HG03045 (cell line): ENCODE results near the gene ALPI.

Experiments used
- ATAC-seq: cut with Tn5 transposase; IDR thresholded peaks from one replicate; pipeline ENCODE4 v1.9.1; 2021; ENCODE audit warnings: mild to moderate bottlenecking, moderate library complexity; ENCODE audit not compliant: unreplicated experiment

The ALPI gene

DNA sequence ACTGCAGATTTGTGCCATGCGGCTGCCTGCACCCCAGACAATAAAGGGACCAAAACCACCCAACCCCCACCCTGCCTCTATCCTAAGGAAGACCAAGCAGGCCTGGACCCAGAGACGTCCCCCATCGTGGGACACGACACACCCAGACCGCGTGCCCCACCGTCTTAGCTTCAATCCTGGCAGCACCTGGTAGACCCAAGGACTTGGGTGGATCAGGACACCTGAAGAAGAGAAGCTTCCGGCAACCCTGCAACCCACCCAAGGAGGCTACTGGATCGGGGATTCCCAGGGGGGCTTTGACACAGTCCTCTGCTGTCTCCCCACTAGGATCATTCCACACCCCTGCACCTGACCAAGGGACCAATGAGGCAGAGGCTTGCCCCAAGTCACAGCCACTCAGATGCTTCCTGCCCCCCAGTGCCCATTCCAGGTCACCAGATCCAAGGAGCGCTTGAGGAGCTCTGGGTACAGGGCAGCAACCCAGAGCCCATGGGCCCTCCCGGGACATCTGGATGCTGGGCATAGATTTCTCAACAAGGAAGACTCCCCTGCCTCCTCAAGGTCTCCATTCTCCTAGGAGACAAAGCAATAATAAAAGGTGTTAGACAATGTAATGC, 3.6 kb downstream of the ALPI start:
- no peak for ATAC-seq

DNA sequence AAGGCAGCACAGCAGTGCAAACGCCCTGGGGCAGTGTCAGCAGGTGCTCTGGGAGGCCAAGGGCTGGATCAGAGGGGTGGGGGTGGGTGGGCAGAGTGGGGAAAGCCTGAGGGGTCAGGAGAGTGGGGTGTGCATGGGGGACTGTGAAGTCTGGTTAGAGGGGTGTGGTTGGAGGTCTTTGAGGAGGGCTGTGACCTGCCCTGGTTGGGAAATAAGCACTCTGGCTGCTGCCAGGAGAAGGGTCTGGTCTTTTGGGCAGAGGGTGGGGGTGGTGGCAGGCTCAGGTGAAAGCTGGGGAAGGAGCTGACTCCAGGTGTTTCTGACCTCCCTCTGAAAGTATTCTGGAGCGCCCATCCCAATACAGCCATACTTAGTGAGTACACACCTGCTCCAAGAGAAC, 4.2 kb downstream of the ALPI start:
- ATAC-seq = no peak

DNA sequence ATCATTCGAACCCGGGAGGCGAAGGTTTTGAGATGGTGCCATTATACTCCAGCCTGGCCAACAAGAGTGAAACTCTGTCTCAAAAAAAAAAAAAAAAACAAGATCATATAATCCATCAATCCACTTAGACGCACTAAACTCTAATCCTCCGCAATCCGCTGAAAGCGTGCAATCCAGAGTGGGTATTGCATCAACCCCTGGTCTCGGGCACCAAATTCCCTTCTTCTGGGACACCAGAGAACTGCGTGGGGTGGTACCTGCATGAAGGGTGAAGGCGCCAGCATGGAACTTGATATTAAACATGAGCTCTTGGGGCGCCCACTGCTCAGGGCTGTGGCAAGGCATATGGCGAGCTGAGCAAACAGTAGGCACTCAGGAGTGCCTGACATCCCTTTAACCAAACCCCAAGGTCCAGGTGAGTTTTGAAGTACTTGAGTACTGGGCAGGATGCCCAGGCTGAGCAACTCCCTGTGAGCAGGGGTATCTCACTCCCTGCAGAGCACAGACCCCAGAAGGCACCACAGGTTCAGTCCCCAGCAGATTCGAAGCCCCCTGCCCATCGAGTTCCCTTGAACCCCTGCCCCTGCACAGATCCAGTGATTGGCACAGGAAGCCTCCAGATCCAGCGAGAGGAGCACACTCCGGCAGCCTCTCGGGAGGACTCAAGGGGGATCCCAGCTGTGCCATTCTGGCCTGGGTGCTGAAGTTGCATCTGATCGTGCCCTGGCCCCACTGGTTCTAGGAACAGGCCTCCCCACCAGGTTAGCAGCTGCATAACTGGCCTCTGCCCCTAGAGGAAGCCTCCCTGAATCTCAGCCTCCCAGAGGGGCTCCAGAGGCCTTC, 8.0 kb downstream of the ALPI start:
- no peak for ATAC-seq

DNA sequence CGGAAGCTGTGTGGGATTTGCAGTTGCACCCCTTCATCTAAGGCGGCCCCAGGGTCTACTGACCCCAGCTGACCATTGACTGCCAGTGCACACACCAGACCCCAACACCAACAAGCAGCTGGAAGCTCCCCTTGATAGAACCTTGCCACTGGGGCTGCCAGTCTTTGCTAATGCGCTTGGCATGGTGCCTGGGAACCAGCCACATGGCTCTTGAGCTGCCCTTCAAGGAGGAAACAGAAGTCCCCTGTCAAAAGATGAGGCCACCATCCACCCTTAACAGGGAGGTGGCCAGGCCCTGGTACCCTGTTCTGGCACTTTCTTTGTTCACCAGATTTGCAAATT, 8.6 kb downstream of the ALPI start:
- no peak for ATAC-seq

DNA sequence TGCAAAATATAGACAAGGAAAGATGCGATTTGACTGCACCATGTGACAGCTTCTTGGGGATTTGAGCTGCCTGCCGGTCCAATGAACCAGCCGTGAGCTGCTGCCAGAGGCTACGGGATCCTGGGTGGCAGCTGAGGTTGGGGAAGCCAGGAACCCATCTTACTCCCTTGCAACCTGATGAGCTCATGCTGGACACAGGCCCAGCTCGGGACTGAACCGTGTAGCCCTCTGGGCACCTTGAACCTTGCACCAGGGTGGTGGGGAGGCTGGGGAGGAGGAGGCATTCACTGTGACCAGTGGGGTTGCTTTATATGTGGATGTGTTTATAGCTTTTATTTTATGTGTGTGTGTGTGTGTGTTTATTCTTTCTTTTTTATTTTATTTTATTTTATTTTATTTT, 9.1 kb downstream of the ALPI start:
- ATAC-seq = no peak

DNA sequence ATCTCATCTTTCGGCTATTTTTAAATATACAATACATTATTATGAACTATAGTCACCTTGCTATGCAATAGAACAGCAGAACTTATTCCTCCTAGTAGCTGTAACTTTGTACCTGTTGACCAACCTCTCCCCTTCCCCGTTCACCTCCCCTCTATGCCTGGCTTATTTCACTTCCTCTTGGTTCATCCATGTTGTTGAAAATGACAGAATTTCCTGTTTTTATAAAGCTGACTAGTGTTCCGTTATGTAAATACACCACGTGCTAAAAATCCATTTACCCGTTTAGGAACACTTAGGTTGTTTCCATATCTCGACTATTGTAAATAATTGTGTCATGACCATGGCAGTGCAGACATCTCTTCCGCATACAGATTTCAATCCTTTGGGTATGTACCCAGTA, 10.3 kb downstream of the ALPI start:
- ATAC-seq = no peak

DNA sequence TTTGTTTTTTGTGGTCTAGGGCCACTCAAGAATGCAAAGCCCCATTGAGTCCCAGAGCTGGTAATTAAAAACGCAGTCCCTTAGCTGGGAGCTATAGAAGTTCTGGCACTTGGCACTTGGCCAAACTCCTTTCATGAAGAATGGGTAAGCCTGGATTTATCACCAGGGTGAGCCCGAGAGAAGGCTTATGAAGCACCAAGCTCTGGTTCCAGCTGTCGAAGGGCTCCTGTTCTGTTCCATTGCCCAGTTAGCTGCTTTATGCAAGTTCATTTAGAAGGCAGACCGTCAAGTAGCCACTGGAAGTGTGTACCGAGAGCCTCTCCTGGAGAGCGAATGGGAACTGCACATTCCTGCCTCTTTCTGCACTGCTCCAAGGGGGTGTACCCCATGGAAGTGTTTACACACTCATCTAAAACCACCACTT, 17.5 kb downstream of the ALPI start:
- ATAC-seq = no peak

DNA sequence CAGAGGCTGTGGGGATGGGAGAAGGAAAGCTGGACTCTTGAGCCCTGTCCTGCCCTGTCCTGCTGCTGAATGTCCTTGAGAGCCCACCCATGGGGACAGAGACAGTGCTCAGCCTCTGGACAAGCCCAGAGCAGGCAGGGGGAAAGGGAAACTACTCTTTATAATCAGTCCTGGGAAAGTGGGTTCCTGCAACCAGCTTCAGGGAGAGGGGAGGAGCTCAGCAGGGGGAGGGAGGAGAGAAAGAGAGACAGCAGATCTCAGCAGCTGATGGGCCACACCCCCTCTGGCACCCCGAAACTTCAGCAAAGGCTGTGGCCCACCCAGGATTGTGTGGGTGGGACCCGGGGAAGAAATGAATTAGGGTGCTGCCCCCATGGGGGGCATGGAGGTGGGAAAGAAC, 20.1 kb downstream of the ALPI start:
- no peak for ATAC-seq

DNA sequence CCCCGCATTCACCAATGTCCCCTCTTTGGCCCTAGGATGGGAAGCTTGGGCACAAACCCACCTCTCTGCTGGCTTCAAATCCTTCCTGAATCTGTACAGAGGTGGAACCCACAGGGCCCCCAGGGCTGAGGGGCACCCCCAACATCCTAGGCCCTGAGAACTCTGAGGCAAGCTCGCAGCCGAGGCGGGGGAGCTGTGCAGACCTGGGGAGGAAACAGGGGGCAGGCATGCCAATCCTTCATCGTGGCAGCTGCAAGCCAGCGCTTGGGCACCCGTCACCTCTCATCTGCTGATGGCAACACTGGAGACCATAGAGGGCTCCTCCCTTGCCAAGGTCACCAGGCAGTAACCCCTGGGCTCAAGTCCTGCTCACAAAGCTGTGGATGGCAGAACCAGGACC, 20.8 kb downstream of the ALPI start:
- no peak for ATAC-seq

DNA sequence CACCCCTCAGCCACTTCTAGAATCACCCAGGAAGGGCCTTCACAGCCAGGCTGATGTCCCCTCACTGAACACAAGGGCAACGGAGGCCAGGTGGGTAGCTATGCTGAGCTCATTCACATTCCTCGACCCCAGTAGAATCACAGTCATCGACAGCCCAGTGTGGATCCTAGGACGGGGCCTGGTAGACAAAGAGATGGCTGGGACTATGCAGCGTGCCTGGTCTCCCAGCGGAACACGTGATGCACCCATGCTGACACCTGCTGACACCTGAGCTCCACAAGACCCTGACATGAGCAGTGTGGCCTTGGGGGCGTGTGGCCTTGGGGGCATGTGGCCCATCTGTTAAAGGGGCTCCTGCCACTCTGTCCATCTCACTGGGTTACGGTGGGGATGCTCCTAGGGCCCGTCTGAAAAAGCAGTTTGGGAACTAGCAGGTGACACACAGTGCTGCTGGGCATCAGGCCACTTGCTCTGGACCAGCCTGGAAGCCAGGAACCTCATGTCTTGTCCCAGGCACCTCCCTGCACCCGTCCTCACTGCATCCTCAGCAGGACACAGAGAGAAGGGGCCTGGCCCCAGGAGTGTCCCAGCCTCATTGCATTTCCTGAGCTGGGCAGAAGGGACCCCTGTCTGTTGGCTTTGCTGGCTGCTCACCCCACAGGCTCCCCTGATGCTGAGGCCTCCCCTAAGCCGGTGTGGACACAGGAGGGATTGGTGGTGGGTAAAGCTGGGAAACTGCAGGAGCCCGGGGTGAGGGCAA, 22.0 kb downstream of the ALPI start:
- ATAC-seq = no peak

DNA sequence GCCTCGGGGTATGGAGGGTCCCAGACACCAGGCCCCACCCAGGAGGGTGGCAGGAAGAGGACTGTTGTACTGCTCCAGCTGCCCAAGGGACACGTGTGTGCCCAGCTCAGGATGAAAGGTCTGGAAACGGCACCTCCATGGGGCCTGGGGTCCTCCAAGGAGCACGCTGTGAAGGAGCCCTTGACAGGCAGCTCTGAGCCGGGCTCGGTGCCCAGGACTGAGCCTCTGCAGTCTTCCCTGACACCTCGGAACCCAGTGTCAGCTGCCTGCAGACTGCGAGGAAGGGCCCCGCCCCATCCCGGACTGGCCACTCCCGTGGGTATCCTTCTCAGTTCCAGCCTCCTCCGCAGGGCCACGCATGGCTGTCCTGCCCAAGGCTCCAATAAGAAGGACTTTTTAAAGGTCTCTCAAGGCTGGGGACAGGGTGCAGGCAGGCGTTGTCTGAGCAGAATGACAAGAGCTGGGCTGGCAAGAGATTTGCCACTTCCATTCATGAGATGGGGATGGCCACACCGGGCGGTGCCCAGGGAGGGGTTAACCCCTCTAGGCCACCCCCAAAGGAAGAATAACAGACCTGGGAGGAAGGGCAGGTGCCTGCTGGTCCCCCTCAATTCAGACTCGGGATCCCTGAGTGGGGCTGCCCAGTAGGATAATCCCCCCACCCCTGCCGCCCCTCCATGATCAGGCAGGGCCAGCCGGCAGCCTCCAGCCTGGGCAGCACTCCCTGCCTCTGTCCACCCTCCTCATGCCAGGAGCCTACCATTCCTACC, 22.8 kb downstream of the ALPI start:
- ATAC-seq = no peak

DNA sequence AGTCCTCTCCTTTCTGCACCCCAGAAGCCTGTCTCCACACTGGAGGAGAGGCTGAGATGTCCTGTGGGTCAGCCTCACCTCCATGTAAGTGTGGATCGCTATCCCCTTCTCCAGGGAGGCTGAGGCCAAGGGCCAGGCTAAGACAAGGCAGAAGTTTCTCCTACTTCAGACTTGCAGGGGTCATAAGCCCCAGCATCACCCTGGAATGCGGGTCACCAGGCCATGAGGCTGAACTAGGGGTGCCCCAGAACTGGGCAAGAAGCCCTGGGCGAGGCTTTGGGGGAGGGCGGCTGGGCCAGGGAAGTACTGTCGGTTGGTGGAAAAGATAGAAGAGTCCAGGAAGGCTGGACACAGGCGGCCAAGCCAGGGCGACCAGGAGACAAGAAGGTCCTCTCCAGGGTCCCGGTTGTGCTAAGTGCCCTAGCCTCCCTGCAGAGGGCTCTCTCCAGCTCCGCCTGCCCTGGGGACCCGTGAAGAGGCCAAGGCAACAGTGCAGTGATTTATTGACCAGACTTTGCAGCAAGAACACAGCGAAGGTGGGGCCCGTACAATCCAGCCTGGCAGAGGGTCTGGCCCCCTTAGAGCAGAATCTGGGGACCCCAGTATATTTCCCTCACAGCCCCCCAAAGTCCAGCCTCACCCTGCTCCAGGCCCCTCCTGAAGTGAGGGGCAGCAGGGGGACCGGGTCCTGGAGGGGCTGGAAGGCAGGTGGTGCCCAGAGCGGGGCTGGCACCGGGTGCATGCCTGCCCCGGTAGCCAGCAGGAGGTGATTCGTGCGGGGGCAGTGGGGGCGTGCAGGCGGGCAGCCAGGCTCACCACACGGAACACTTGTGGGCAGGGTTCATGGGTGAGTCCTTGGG, 23.6 kb downstream of the ALPI start:
- ATAC-seq = no peak

DNA sequence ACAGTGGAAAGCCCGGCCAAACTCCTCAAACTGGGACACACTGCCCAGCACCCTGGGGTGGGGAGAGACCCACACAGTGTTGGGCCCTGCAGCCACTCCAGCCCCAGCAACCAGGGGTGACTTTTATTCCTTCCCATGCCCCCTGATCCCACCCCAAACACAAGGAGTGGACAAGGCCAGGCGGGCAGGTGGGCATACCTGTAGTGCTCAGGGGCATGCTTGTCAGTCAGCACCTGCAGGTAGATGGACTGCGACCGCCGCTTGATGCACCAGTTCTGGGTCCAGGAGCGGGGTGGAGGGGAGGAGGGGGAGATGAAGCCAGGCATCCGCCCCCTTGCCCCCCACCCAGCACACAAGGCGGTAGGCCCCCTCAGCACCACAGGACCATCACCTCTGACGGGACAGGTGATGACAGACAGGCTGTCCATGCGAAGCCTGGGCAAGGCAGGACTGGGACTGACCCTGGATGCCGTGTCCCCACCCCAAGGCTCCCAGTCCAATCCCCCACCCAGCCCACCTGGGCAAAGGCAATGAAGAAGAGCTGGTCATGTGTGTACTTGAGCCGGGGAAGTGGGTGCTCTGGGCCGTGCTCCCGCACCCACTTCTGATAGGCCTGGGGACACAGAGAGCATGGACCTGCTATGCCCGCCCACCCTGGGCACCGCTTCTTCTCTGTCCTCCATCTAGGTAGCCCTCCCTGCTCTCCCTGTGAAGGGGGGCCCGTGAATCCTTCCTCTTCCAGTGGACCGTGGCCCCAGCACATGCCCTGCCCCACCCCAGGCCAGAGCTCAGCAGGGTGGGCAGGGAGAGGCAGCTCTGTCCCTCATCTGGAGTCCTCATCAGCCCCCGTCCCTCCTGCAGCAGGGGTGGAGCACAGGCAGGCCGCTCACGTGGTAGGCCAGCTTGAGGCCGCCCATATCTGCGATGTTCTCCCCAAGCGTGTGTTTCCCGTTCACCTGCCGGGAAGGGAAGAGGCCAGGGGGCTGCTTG, 24.5 kb downstream of the ALPI start:
- ATAC-seq = no peak

DNA sequence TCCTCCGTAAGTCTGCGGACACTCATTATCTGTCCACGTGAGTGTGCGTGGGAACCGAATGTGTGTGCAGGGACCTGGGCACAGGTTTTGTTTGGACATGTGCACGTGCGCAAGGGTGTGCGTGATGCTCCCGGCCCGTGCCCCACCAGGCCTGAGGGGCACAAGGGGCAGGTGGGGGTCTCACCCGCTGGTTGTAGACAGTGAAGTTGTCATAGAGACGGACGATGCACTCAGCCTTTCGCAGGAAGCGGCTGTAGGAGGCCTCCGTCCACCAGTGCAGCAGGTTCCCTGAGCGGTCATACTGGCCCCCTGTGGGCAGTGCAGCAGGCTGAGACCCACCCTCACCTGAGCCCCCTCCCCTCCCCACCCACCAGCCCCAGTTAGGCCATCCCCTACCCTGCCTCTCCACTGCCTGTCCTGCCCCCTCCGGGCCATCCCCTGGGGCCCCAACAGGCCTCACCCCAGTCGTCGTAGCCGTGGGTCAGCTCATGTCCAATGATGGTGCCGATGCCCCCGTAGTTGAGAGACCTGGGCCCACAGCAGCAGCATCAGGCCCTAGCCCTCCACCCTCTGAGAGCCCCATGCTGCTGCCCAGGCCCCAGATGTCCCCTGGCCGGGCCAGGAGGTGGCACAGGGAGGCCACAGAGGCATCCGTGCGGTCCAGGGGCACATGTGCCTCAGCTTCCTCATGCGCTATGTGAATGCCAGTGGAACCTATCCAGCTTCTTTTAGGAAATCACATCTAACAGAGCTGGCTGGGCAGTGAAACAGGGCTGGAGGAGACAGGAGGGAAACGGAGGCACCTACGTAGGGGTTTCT, 25.6 kb downstream of the ALPI start:
- ATAC-seq = no peak

DNA sequence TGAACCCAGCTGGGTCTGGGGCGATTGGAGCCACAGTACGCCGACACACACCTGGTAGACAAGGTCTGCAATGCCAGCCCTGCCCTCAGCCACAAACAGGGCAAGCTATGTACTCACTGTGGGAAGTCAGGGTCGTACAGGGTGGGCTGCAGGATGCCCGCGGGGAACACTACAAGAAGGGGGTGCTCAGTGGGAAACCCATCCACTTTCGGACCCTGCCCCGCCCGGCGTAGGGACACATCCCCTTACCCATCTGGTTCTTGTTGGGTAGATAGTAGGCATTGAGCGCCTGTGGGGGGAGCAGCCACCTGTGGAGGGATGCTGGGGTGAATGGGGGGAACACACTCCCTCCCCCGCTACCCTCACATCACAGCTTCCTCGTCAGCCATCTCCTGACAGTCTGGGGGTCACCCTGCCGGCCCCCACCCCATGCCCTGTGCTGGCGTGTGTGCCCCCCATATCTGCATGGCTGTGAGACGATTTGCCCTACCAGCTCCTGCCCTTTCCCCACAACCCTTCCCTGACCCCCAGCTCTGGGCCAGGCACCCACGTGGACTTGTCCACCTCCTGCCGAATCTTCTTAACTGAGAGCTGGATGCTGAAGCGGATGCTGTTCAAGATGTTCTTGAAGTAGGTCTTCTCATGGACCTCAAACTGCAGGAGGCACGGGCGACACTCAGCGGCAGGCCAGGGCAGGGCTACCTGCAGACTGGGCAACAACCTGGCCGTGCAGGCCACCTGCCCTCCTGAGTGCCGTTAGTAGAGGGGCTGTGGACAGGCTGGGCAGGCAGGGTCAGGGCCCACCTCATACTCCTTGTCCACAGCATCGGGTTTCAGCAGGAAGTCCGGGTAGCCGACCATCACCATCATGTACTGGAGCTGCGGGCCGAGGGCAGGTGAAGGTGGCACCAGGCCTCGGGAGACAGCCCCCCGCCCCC, 26.6 kb downstream of the ALPI start:
- ATAC-seq = no peak

DNA sequence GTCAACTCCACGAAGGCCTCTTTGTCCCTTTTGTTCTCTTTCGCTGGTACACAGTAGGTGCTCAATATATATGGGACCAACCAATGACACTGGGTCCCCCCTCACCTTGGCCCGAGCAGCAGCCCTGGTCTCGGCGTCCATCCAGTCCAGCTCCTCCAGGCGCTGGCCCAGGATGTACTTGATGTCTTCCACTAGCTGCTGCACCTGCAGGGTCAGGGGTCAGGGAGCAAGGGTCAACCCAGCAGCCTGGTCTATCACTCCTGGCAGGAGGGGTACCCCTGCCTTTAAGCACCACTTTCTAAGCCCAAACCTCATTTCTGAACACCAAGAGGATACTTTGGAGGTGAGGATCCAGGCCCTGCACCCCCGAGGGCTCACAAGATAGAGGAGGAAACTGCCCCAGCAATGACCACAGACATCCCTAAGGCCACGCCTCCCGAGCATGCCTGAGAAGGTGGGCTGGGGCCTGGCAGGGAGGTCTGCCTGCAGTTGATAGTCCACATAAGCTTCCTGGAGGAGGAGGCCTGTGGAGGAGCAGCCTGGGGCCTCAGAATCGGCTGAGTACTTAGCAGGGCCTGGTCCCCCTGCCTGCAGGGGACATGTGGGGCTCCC, 27.5 kb downstream of the ALPI start:
- no peak for ATAC-seq
